NAMALWA (cell line): Measurements from ENCODE around the gene SLC41A2.
"Not testable (repeated sequence)": the region's sequence is repeated elsewhere in the genome, so short reads cannot be mapped to it uniquely, and the experiment has no call there.

Experiments
- DNase-seq: peaks from one replicate; pipeline ENCODE4 v3.0.0-alpha.2; 2015; ENCODE audit warnings: low spot score

Gene SLC41A2

GRCh38 chr12:104958001-104958804 is at the start of gene SLC41A2:
Gene SLC41A2, minus strand, starts transcription at chr12:104958290. Its CDS starts 29,763 bp downstream, at chr12:104928527.
- peak; percentile 81 for DNase-seq

DNA sequence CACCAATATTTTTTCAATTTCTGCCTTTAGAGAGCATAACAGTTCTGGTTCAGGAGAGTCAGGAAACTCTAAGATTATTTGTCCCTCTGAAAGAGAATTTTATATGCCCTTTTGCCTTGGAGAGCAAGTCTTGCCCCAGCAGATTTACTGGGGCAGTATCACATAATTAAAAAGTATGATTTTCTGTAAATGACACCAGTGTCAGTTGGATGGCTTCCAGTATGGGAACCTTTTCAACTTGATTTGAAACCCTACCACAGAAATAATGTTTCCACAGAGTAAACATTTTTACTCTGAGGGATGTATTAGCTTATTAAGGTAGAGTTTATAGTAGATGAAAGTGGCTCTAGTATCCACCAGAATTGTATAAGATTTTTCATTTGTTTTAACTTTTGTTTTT is 43.4 kb upstream of the SLC41A2 start:
- DNase-seq = no peak

DNA sequence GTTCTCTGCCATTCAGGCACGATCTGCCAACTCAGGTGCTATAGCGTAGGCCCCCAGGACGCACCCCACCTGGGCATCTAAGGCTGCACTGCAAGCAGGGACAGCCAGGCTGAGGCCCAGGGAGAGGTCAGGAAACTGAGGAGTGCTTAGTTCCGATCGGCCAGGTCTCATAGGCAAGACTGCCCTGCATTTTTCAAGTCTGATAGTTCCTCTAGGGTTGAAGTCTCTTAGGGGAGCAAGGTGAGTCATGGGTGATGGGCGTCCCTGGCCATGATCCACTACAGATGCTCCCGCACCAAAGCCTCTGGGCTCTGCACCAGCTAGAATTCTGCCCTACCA is 41.2 kb upstream of the SLC41A2 start:
- no peak for DNase-seq

GRCh38 chr12:104998423-104999346 is 40.6 kb upstream of the SLC41A2 start:
- DNase-seq = no peak

GRCh38 chr12:104997541-104997940 is 39.5 kb upstream of the SLC41A2 start:
- no peak for DNase-seq

DNA sequence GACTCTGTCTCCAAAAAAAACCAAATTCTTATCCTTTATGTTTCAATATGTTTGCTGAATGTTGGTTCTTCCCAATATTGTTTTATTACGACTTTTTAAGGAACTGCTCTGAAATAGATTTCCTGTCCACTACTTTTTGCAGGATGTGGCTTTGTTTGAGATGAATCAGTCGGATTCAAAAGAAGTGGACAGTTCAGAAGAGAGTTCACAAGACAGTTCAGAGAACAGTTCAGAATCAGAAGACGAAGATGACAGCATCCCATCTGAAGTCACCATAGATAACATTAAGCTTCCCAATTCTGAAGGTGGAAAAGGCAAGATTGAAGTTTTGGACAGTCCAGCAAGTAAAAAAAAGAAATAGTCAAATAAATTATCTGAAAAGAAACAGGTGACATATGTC is 36.2 kb upstream of the SLC41A2 start:
- no peak for DNase-seq

- DNase-seq = no peak
These were observed 33.6 kb upstream of the SLC41A2 start for GRCh38 chr12:104991565-104992128.

GRCh38 chr12:104990950-104991349 is 32.9 kb upstream of the SLC41A2 start:
- DNase-seq = no peak

DNA sequence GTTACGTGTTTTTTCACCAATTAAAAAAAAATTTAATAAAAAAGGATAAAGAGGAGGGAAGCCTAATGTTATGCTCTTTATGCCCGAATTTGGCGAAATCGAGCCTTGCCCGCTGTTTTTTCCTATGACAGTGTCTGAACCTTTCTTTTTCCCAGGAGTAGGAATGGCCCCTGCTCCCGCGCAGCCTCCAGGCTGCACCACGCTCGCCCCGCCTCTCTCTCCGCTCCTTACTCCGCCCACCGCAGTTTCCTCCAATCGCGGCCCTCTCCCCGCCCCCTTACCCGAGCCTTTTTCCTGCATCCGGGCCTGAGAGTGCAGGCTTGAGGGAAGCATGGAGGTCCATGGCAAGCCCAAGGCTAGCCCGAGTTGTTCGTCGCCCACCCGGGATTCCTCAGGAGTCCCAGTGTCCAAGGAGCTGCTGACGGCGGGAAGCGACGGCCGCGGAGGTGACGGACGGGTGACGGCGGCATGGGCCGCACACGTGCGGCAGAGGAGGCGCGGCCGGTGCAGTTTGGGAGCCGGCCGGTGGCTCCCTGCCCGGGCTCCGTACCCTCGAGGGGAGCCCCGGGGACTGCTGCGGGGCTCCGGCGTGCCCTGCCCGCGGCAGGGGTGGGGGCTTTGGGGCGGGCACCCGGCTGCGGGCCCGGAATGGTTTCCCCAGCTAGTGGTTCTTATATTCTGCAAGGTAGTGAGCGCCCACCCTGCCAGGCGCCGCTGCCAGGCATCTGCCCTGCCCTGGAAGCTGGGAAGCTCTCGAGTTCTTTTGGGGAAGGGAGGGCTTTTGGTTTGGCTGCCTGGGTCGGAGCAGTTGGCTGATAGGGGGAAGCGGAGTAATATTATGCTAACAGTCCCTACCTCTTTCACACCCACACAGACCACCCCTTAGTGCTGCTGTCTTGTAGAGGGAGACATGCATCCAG is 28.2 kb upstream of the SLC41A2 start, which contains the start of gene NOPCHAP1:
NOPCHAP1 (plus strand) TSS at position 295 of the 920 bp plus-strand sequence; CDS start at position 332, 37 bp downstream.
- peak; percentile 87 for DNase-seq

- peak; percentile 16 for DNase-seq
These were observed 27.1 kb upstream of the SLC41A2 start for GRCh38 chr12:104985206-104985605.

DNA sequence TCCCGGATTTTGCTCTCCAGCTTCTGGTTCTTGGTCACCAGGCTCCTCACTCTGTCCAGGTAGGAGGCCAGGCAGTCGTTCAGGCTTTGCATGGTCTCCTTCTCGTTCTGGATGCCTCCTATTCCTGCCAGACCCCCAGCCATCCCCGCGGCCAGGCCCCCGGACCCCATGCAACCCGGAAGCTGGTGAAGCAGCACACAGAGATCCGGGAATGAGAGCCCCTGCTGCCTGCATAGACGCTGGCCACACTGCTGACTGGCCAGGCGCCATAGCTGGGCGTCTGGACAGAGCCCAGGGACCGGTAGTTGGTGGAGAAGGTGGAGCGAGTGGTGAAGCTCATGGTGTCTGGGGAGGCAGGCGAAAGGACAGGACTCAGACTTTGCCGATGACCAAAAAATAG is 19.6 kb upstream of the SLC41A2 start:
- DNase-seq = not testable (repeated sequence)

GRCh38 chr12:104976703-104977102 is 18.6 kb upstream of the SLC41A2 start:
- no peak for DNase-seq

- DNase-seq = no peak
These were observed 17.7 kb upstream of the SLC41A2 start for GRCh38 chr12:104975587-104976343.

- DNase-seq = peak; percentile 56
These were observed 16.7 kb upstream of the SLC41A2 start for GRCh38 chr12:104974626-104975290.

- DNase-seq = no peak
These were observed 15.2 kb upstream of the SLC41A2 start for GRCh38 chr12:104973250-104973649.

- no peak for DNase-seq
These were observed 13.2 kb upstream of the SLC41A2 start for GRCh38 chr12:104971306-104971705.

- DNase-seq = no peak
These were observed 11.3 kb upstream of the SLC41A2 start for GRCh38 chr12:104969343-104969742.

GRCh38 chr12:104966677-104967076 is 8.6 kb upstream of the SLC41A2 start:
- DNase-seq = no peak

DNA sequence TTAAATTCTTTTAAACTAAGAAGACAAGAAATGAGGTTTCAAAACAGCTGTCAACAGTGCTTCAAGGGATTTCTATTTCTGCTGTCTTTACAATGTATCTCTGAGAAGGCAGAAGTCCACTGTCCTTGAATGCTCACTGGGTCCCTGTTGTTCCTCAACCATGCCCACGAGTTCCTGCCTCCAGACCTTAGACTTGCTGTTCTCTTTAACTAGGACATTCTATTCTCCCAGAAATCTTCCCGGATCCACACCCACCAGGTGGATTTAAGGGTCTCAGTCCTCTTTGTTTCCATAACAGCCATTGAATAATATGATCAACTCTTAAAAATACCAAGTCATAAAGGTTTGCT is 6.7 kb upstream of the SLC41A2 start:
- no peak for DNase-seq

DNA sequence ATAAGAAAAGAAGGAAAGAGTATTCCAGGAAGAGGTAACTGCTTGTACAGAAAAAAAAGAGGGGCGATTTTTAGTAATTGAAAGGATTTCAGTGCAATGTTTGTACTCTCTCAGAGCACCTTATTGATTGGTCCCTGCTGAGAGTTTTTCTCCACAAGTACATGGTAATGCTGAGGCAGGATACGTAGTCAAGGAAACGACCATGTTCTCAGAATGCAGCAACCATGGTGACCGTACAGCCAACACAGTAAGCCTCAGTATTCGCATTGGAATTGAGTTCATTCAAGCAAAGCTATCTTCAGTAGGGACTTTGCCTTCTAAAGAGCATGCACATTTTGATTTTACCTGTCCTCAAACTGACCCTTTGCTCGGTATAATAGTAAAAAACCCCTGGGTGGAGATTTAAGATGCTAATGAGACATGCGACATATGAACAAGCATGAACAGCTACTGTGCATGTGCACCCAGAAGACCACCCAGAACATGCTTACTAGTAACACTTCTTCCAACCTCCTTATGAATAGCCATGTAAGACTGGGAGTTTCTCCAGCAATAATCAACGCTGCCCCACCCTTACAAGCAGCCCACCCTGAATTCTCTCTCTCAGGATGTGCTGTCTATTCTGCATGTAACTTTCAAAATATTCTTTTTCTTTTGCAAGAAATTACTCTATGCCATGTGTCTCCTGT is 6.2 kb upstream of the SLC41A2 start:
- no peak for DNase-seq
